A673 (cell line): ENCODE results near the gene RPS21.

Experiments
- CTCF ChIP-seq: fragments of 300-800, 200-600 bp; sonication (generic); conservative IDR thresholded peaks from 2 replicates; pipeline ENCODE4 v1.5.1; 2017; ENCODE audit warnings: low read depth, mild to moderate bottlenecking, antibody characterized with exemption, low read length, moderate library complexity, mixed read lengths
- EZH2 ChIP-seq: fragments of 200-600 bp; sonication (generic); IDR thresholded peaks from 2 replicates; pipeline ENCODE4 v1.6.1; 2017; ENCODE audit warnings: borderline replicate concordance, low read depth, mild to moderate bottlenecking, mixed read lengths, antibody characterized with exemption, low read length; ENCODE audit not compliant: poor library complexity, severe bottlenecking

DNA sequence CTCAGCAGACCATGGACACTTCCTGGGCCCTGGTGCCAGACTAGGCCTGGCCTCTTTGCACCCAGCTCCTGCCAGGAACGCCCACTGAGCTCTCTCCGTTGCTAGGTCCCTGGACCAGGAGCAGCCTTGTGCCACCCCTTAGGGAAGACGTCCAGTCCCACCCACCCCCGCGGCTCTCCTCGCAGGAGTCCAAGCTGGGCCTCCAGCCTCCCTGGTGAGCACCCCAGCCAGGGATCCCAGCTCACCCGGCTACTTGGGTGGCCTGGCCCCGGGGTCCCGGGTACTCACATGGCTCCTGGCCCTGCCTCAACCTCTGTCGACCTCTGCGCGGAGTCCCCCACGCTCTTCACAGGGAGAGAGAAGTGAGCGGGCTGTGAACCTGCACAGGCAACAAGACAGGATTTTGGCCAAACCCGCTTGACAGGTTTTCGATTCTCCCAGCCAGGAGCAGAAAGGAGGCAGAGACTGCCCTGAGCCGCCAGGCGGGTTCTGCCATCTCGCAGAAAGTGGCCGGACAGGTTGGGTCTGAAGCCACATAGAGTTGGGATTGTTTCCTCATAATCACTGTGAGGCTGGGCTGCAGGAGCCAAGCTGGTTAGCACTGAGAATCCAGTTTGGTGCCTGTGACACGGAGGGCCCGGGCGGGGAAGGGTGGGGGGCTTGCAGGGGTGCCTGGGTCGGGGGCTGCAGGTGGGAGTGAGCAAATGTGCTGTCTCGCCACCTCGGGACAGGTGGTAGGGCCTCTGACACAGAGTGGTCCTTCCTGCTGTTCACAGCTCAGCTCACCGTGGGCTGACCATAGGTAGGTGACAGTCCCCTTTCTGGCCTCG lies 40.5 kb downstream of the RPS21 start, which contains the start of gene RBBP8NL:
- TF ChIP-seq CTCF (no peak), EZH2 (no peak)
